H1 (cell line): ENCODE results near the gene CDPF1. TPM values are rescaled to one million over a fixed set of nuclear protein-coding genes. Genes with fewer than 3 reads are reported as not detected.

ENCODE experiments used
- CTCF ChIA-PET: fragments of 300-600 bp; sonication (Branson Sonifier 250); formaldehyde crosslinking; loops from one replicate; lab custom pipeline; 2021; ENCODE audit not compliant: partially characterized antibody; lab: Charles Lee
- POLR2A ChIA-PET: fragments of 300-600 bp; sonication (Branson Sonifier 250); formaldehyde crosslinking; loops from one replicate; lab custom pipeline; 2021; ENCODE audit warnings: inconsistent platforms; ENCODE audit not compliant: partially characterized antibody; lab: Charles Lee
- DNase-seq, 2 experiments: peaks; one replicate each; pipeline versions ENCODE4 v3.0.0 to v3.0.0-alpha.2; 2010 to 2022; ENCODE audit warnings: low spot score in 2 of 2, low read depth in 1 of 2, mixed read lengths in 1 of 2
- FAIRE-seq: peaks from 2 replicates; lab custom pipeline; 2011; peaks lifted over from hg19 to GRCh38; lab: Jason Lieb, UNC
- H2AFZ ChIP-seq: 2 replicates; pipeline ENCODE4 v1.8.1; 2012; ENCODE audit warnings: low read length, inconsistent platforms
- H2AK5ac ChIP-seq: 2 replicates; pipeline ENCODE4 v1.6.1; 2013; ENCODE audit warnings: low read depth, low read length
- H2BK120ac ChIP-seq: replicated peaks from 2 replicates; pipeline ENCODE3; 2013; ENCODE audit warnings: low read depth, low read length, inconsistent platforms
- H2BK12ac ChIP-seq: 2 replicates; pipeline ENCODE4 v1.6.1; 2013; ENCODE audit warnings: low read depth, low read length
- H2BK15ac ChIP-seq: 2 replicates; pipeline ENCODE4 v1.6.1; 2013; ENCODE audit warnings: low read length
- H2BK20ac ChIP-seq: 2 replicates; pipeline ENCODE4 v1.6.1; 2013; ENCODE audit warnings: low read length
- H2BK5ac ChIP-seq: 2 replicates; pipeline ENCODE4 v1.6.1; 2013; ENCODE audit warnings: low read depth, low read length
- H3K14ac ChIP-seq: 2 replicates; pipeline ENCODE4 v1.6.1; 2013; ENCODE audit warnings: inconsistent platforms; ENCODE audit not compliant: insufficient read length
- H3K18ac ChIP-seq: 2 replicates; pipeline ENCODE4 v1.6.1; 2013; ENCODE audit warnings: low read length; ENCODE audit errors: extremely low read depth
- H3K23ac ChIP-seq: 2 replicates; pipeline ENCODE4 v1.6.1; 2013; ENCODE audit warnings: inconsistent platforms; ENCODE audit not compliant: insufficient read length
- H3K23me2 ChIP-seq: 2 replicates; pipeline ENCODE4 v1.6.1; 2013; ENCODE audit warnings: low read depth, low read length
- H3K27ac ChIP-seq: 2 replicates; pipeline ENCODE4 v1.6.1; 2011; ENCODE audit warnings: low read depth, low read length, inconsistent platforms
- H3K27me3 ChIP-seq, 4 experiments: replicated peaks in 1 of 4; 1 replicate in 1 of 4; 2 replicates in 3 of 4; pipeline versions ENCODE4 v1.6.1 to v1.8.1; 2011 to 2013; ENCODE audit warnings: low read length in 3 of 4, mild to moderate bottlenecking in 3 of 4, inconsistent platforms in 2 of 4, mixed read lengths in 2 of 4, moderate library complexity in 1 of 4; ENCODE audit not compliant: control insufficient read depth in 3 of 4, insufficient read depth in 3 of 4; ENCODE audit errors: extremely low read depth in 1 of 4
- H3K36me3 ChIP-seq, 4 experiments: 2 replicates each; pipeline versions ENCODE4 v1.6.1 to v1.8.1; 2011 to 2013; ENCODE audit warnings: mild to moderate bottlenecking in 4 of 4, low read length in 3 of 4, moderate library complexity in 2 of 4, control low read depth in 1 of 4, inconsistent platforms in 1 of 4; ENCODE audit not compliant: insufficient read depth in 4 of 4, control insufficient read depth in 2 of 4
- H3K4ac ChIP-seq: replicated peaks from 2 replicates; pipeline ENCODE3; 2013; ENCODE audit warnings: low read length, low read depth, mixed read lengths, inconsistent platforms; ENCODE audit not compliant: insufficient read length
- H3K4me1 ChIP-seq, 4 experiments: replicated peaks in 1 of 4; 1 replicate in 1 of 4; 2 replicates in 3 of 4; pipeline versions ENCODE4 v1.6.1 to v1.8.1; 2011 to 2013; ENCODE audit warnings: low read length in 3 of 4, inconsistent platforms in 2 of 4, mixed read lengths in 1 of 4; ENCODE audit not compliant: insufficient read depth in 4 of 4, control insufficient read depth in 3 of 4
- H3K4me2 ChIP-seq, 2 experiments: 2 replicates each; pipeline versions ENCODE4 v1.6.1 to v1.8.1; 2011 to 2013; ENCODE audit warnings: low read depth in 2 of 2, low read length in 2 of 2, control low read depth in 1 of 2, inconsistent platforms in 1 of 2, mild to moderate bottlenecking in 1 of 2; ENCODE audit not compliant: insufficient read depth in 1 of 2
- H3K4me3 ChIP-seq, 4 experiments: fragments of 200-600, 300-600 bp in 1 of 4; sonication (generic), shearing (Covaris generic), sonication (Bioruptor Twin) in 1 of 4; 2 replicates each; pipeline versions ENCODE4 v1.5.1 to v1.8.1; 2011 to 2016; ENCODE audit warnings: low read length in 4 of 4, low read depth in 3 of 4, control low read depth in 2 of 4, inconsistent platforms in 2 of 4, mild to moderate bottlenecking in 2 of 4, mixed read lengths in 1 of 4, moderate library complexity in 1 of 4; ENCODE audit not compliant: insufficient read depth in 2 of 4; ENCODE audit errors: extremely low read depth in 1 of 4
- H3K56ac ChIP-seq: replicated peaks from 2 replicates; pipeline ENCODE3; 2013; ENCODE audit warnings: low read depth, mild to moderate bottlenecking, mixed read lengths, low read length, inconsistent platforms; ENCODE audit not compliant: insufficient read length
- H3K79me1 ChIP-seq: 2 replicates; pipeline ENCODE4 v1.6.1; 2013; ENCODE audit warnings: low read depth, low read length, control low read depth
- H3K79me2 ChIP-seq, 2 experiments: 2 replicates each; pipeline versions ENCODE4 v1.6.1 to v1.8.1; 2012 to 2013; ENCODE audit warnings: low read length in 2 of 2, mild to moderate bottlenecking in 2 of 2, inconsistent platforms in 1 of 2; ENCODE audit not compliant: insufficient read depth in 2 of 2, control insufficient read depth in 1 of 2
- H3K9ac ChIP-seq, 4 experiments: replicated peaks in 1 of 4; 1 replicate in 1 of 4; 2 replicates in 3 of 4; pipeline versions ENCODE4 v1.6.1 to v1.8.1; 2011 to 2013; ENCODE audit warnings: low read depth in 3 of 4, low read length in 3 of 4, control low read depth in 2 of 4, mild to moderate bottlenecking in 2 of 4, moderate library complexity in 2 of 4, inconsistent platforms in 1 of 4; ENCODE audit errors: extremely low read depth in 1 of 4
- H3K9me3 ChIP-seq, 2 experiments: 2 replicates each; pipeline versions ENCODE4 v1.6.1 to v1.8.1; 2012 to 2013; ENCODE audit warnings: mild to moderate bottlenecking in 2 of 2, moderate library complexity in 2 of 2, control low read depth in 1 of 2, inconsistent platforms in 1 of 2, low read depth in 1 of 2, low read length in 1 of 2, mixed read lengths in 1 of 2; ENCODE audit not compliant: insufficient read depth in 2 of 2
- H4K20me1 ChIP-seq, 2 experiments: replicated peaks in 1 of 2; 2 replicates each; pipeline versions ENCODE3 to v1.8.1; 2011 to 2013; ENCODE audit warnings: inconsistent platforms in 2 of 2, low read length in 2 of 2, mild to moderate bottlenecking in 1 of 2; ENCODE audit not compliant: insufficient read depth in 2 of 2, control insufficient read depth in 1 of 2
- H4K5ac ChIP-seq: 2 replicates; pipeline ENCODE4 v1.6.1; 2013; ENCODE audit warnings: low read length, low read depth, mixed read lengths, inconsistent platforms; ENCODE audit not compliant: insufficient read length
- H4K8ac ChIP-seq: 2 replicates; pipeline ENCODE4 v1.8.0; 2013; ENCODE audit warnings: mild to moderate bottlenecking, moderate library complexity, low read length, inconsistent platforms; ENCODE audit not compliant: insufficient read depth; ENCODE audit errors: extremely low read depth
- H4K91ac ChIP-seq: replicated peaks from 2 replicates; pipeline ENCODE3; 2013; ENCODE audit warnings: low read length, mixed read lengths, inconsistent platforms; ENCODE audit not compliant: insufficient read length
- CBX8 ChIP-seq: fragments of 300-800, 300-1000 bp; sonication (generic); IDR thresholded peaks from 2 replicates; pipeline ENCODE4 v1.7.1; 2016; ENCODE audit warnings: low read depth, low read length, borderline replicate concordance
- CEBPB ChIP-seq: IDR thresholded peaks from 2 replicates; pipeline ENCODE4 v1.6.1; 2012; ENCODE audit warnings: low read depth, low read length
- WGBS, 2 experiments: shearing (Covaris generic) in 1 of 2; methylation state at CpG; one replicate each; pipeline versions ENCODE4 v1.1.6 to v1.1.7; 2013 to 2015; ENCODE audit warnings: low lambda C conversion rate in 2 of 2, mixed read lengths in 2 of 2, inconsistent platforms in 1 of 2, low coverage in 1 of 2, missing lambda C conversion rate in 1 of 2; ENCODE audit not compliant: insufficient replicate concordance in 2 of 2, insufficient coverage in 1 of 2, insufficient read length in 1 of 2; ENCODE audit errors: extremely low coverage in 1 of 2, missing lambda C conversion rate in 1 of 2; 5-methylcytosine and 5-hydroxymethylcytosine counted together
- polyA plus RNA-seq, 7 experiments: library from polyadenylated mRNA; depleted of rRNA in 3 of 7; stranded (reverse) in 5 of 7; unstranded in 2 of 7; fragments of >200 nt in 5 of 7; fragments of 200-250 nt in 2 of 7; gene quantifications; 1 replicate in 5 of 7; 2 replicates in 1 of 7; 4 replicates in 1 of 7; pipeline versions ENCODE4 v1.2.1 to v1.2.3, GENCODE V29; 2011 to 2013; ENCODE audit warnings: missing spikeins in 2 of 7, mixed read lengths in 2 of 7
- total RNA-seq: library from RNA; stranded (reverse); fragmentation: NEBNext Ultra II Directional; extraction: Animal tissue kit (Norgen Biotek cat#: 25700); gene quantifications from 2 replicates; pipeline ENCODE4 v1.2.1, GENCODE V29; 2021

Gene CDPF1
- total and polyA plus RNA-seq, 2 of the 8 experiments (the other 6 are each of a cell fraction or from before 2014, with no cell fraction given), result 9.7 to 13.7 TPM

DNA sequence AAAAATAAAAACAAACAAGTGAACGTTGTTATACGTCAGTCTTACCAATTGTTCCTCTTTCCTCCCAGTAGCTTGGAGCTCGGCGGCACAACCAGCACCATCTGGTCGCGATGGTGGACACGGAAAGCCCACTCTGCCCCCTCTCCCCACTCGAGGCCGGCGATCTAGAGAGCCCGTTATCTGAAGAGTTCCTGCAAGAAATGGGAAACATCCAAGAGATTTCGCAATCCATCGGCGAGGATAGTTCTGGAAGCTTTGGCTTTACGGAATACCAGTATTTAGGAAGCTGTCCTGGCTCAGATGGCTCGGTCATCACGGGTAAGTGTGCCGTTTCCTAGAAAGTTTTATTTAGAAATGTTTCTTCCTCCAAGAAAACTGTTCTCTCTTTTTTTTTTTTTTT is 51.8 kb downstream of the CDPF1 start:
- H3K4me1 ChIP-seq, result peaks cover 0 to 6% (median 3%) of the 10 kb centered on the region in 4 experiments; a peak in 3 of 7 replicates
- H3K4me3 ChIP-seq, result no peak overlapping the region
- H3K14ac ChIP-seq, result no peak overlapping the region
- no peak overlapping the region for H4K5ac ChIP-seq
- no peak for DNase-seq
- 92% methylated on average over 18 of the region's 18 CpGs; no CpG with 5 or more reads in 1 of the 2 experiments for WGBS, 2 experiments
- H3K9me3 ChIP-seq, result no peaks in the 10 kb centered on the region
- H4K8ac ChIP-seq, result no peak overlapping the region; the same call in 1 of the 2 replicates
- H3K27ac ChIP-seq, result no peak overlapping the region
- no peak overlapping the region for H4K91ac ChIP-seq
- H3K23ac ChIP-seq, result no peak overlapping the region
- H2AK5ac ChIP-seq, result no peak overlapping the region
- H2AFZ ChIP-seq, result no peak overlapping the region
- no peaks in the 10 kb centered on the region for H3K36me3 ChIP-seq
- no peak overlapping the region for H2BK20ac ChIP-seq
- H3K23me2 ChIP-seq, result no peaks in the 10 kb centered on the region
- no peak overlapping the region for H3K18ac ChIP-seq
- H2BK12ac ChIP-seq, result no peak overlapping the region
- H3K4me2 ChIP-seq, result no peak overlapping the region
- no peak overlapping the region for H2BK120ac ChIP-seq
- no peaks in the 10 kb centered on the region for H3K27me3 ChIP-seq
- H4K20me1 ChIP-seq, result no peaks in the 10 kb centered on the region
- no peaks in the 10 kb centered on the region for H3K79me1 ChIP-seq
- no peak overlapping the region for H2BK5ac ChIP-seq
- CTCF ChIA-PET, result interaction anchor here (0.7 to 1.3 kb wide), 2 partner anchors 29 to 741 kb away, joined by 3 read pairs; no protein-coding TSS in a partner anchor
- H3K9ac ChIP-seq, result no peak overlapping the region
- TF ChIP-seq CBX8, result no peak
- TF ChIP-seq CEBPB, result peak; percentile 91
- TF ChIP-seq, all 59 proteins: peak for 1
- no peak for FAIRE-seq
- Histone ChIP-seq H3K56ac (no peak overlapping the region), H2BK15ac (no peak overlapping the region), H3K4ac (no peak overlapping the region), H3K79me2 (no peaks in the 10 kb centered on the region)
- POLR2A ChIA-PET, result interaction anchor here (0.8 kb wide), 1 partner anchor 43 kb away, joined by 3 read pairs; no protein-coding TSS in a partner anchor
